Lung (tissue), 12 donors: Measurements from ENCODE around the gene ZFR2. TPM values are rescaled to one million over a fixed set of nuclear protein-coding genes. Genes with fewer than 3 reads are reported as not detected.

Experiments
- ATAC-seq: fragments of 200-7000 bp; cut with Tn5 transposase; one replicate; pipeline ENCODE4 v1.9.1; 2020; ENCODE audit warnings: moderate number of reproducible peaks; ENCODE audit not compliant: insufficient read depth, low FRiP score
- DNase-seq, 3 donors: peaks; one replicate each; pipeline ENCODE4 v3.0.0-alpha.2; 2013 to 2017
- H3K27ac ChIP-seq, 2 donors: one replicate each; pipeline ENCODE4 v1.5.1; 2013; ENCODE audit warnings: mild to moderate bottlenecking in 2 of 2, moderate library complexity in 2 of 2, control low read depth in 1 of 2, inconsistent platforms in 1 of 2, low read depth in 1 of 2, low read length in 1 of 2
- H3K27me3 ChIP-seq, 3 donors: one replicate each; pipeline ENCODE4 v1.5.1; 2013; ENCODE audit warnings: low read length in 2 of 3; ENCODE audit not compliant: control insufficient read depth in 3 of 3, insufficient read depth in 3 of 3
- H3K36me3 ChIP-seq, 4 donors: one replicate each; pipeline ENCODE4 v1.5.1; 2013; ENCODE audit warnings: low read length in 4 of 4, mild to moderate bottlenecking in 1 of 4, moderate library complexity in 1 of 4; ENCODE audit not compliant: control insufficient read depth in 4 of 4, insufficient read depth in 4 of 4
- H3K4me1 ChIP-seq, 5 donors: one replicate each; pipeline ENCODE4 v1.5.1; 2013; ENCODE audit warnings: low read length in 5 of 5, mild to moderate bottlenecking in 2 of 5, moderate library complexity in 1 of 5; ENCODE audit not compliant: control insufficient read depth in 5 of 5, insufficient read depth in 5 of 5
- H3K4me3 ChIP-seq: one replicate; pipeline ENCODE4 v1.5.1; 2013; ENCODE audit warnings: mild to moderate bottlenecking, control low read depth, moderate library complexity
- H3K9ac ChIP-seq, 2 donors: one replicate each; pipeline ENCODE4 v1.5.1; 2013; ENCODE audit warnings: low read length in 2 of 2, control low read depth in 1 of 2; ENCODE audit not compliant: insufficient read depth in 1 of 2
- H3K9me3 ChIP-seq, 4 donors: one replicate each; pipeline ENCODE4 v1.5.1; 2013; ENCODE audit warnings: low read length in 3 of 4, mild to moderate bottlenecking in 1 of 4, moderate library complexity in 1 of 4; ENCODE audit not compliant: control insufficient read depth in 4 of 4, insufficient read depth in 3 of 4
- WGBS, 2 donors: extraction: QIAGEN DNeasy Blood & Tissue Kit; methylation state at CpG; one replicate each; pipeline ENCODE4 v1.1.7; 2013; 5-methylcytosine and 5-hydroxymethylcytosine counted together
- polyA plus RNA-seq, 2 donors: library from polyadenylated mRNA; stranded (reverse); fragments of 200-250 nt; gene quantifications; one replicate each; pipeline ENCODE4 v1.2.1, GENCODE V29; 2013
- total RNA-seq, 2 donors: library from RNA; depleted of rRNA in 1 of 2; stranded (reverse); fragments of >200 nt in 1 of 2; gene quantifications; one replicate each; pipeline ENCODE4 v1.2.1, GENCODE V29; 2014 to 2021
- TF ChIP-seq, protein P1 (sequence below): IDR thresholded peaks from 2 replicates; pipeline ENCODE4 v1.5.1; 2012; ENCODE audit warnings: mild to moderate bottlenecking; ENCODE audit errors: control extremely low read depth, extremely low read depth
- donor health status: control.
- donor health status: control.
- donor health status: Bipolar disorder and iron deficiency.
- donor health status: healthy.
- donor health status: DM: yes; HTN: yes; CAD: no.

The ZFR2 gene
- total and polyA plus RNA-seq, 4 donors: 0.05 to 0.34 (median 0.19) TPM

DNA sequence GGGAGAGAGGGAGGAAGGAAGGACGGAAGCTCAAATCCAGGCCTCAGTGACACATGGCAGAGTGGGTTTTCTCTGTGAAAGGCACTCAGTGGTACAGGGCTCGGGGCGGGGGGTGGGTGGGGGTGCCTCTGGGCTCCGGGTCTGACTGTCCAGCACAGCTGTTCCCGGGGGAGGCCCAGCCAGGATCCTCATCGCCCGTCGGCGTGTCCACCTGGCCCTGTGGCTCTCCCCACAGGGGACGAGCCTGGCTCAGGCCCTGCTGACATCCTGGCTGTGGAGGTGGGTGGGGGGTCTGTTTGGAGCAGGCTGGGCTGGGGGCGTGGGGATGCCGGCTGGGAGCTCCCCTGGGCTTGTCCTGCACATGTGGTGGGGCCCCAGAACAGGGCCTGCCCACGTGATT, 64.4 kb downstream of the ZFR2 start:
- TF ChIP-seq, protein P1, sequence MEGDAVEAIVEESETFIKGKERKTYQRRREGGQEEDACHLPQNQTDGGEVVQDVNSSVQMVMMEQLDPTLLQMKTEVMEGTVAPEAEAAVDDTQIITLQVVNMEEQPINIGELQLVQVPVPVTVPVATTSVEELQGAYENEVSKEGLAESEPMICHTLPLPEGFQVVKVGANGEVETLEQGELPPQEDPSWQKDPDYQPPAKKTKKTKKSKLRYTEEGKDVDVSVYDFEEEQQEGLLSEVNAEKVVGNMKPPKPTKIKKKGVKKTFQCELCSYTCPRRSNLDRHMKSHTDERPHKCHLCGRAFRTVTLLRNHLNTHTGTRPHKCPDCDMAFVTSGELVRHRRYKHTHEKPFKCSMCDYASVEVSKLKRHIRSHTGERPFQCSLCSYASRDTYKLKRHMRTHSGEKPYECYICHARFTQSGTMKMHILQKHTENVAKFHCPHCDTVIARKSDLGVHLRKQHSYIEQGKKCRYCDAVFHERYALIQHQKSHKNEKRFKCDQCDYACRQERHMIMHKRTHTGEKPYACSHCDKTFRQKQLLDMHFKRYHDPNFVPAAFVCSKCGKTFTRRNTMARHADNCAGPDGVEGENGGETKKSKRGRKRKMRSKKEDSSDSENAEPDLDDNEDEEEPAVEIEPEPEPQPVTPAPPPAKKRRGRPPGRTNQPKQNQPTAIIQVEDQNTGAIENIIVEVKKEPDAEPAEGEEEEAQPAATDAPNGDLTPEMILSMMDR: no peak

GRCh38 chr19:3803986-3804385, 64.9 kb downstream of the ZFR2 start:
- Histone ChIP-seq H3K27ac (no peak overlapping the region), H3K9ac (no peak overlapping the region), H3K27me3 (peaks cover 0 to 28% (median 23%) of the 10 kb centered on the region in 3 donors), H3K36me3 (no peaks in the 10 kb centered on the region), H3K4me3 (no peak overlapping the region), H3K9me3 (no peaks in the 10 kb centered on the region), H3K4me1 (peaks cover 0 to 13% (median 3%) of the 10 kb centered on the region in 5 donors)
- DNase-seq: no peak
- ATAC-seq: no peak
- WGBS, 2 donors: 81 to 85% methylated on average over 10 of the region's 10 CpGs
- TF ChIP-seq, protein P1: no peak

More for the DNA sequence above, 64.4 kb downstream of the ZFR2 start:
- Histone ChIP-seq H3K27me3 (peaks cover 0 to 28% (median 23%) of the 10 kb centered on the region in 3 donors), H3K9me3 (no peaks in the 10 kb centered on the region), H3K4me3 (no peak overlapping the region), H3K27ac (no peak overlapping the region), H3K9ac (no peak overlapping the region), H3K4me1 (peaks cover 0 to 13% (median 3%) of the 10 kb centered on the region in 5 donors), H3K36me3 (no peaks in the 10 kb centered on the region)
- WGBS, 2 donors: 82 to 90% methylated on average over 10 to 13 of the region's 13 CpGs
- no peak for ATAC-seq
- no peak for DNase-seq

- Histone ChIP-seq H3K36me3 (no peaks in the 10 kb centered on the region), H3K27me3 (peaks cover 0 to 28% (median 23%) of the 10 kb centered on the region in 3 donors), H3K9ac (no peak overlapping the region), H3K4me3 (no peak overlapping the region), H3K27ac (no peak overlapping the region), H3K4me1 (peaks cover 0 to 13% (median 3%) of the 10 kb centered on the region in 5 donors), H3K9me3 (no peaks in the 10 kb centered on the region)
- no peak for DNase-seq
- TF ChIP-seq, protein P1: no peak
- WGBS, 2 donors: 86 to 92% methylated on average over 23 to 24 of the region's 24 CpGs
- no peak for ATAC-seq
These were observed 65.5 kb downstream of the ZFR2 start for GRCh38 chr19:3803114-3803888.
